HUES6 (cell line): Measurements from ENCODE around the gene STAT4.

Source experiments
- H3K27ac ChIP-seq: 2 replicates; pipeline ENCODE4 v1.7.0; 2013; ENCODE audit warnings: low read depth, mild to moderate bottlenecking, low read length, inconsistent platforms
- H3K27me3 ChIP-seq: 2 replicates; pipeline ENCODE4 v1.6.1; 2013; ENCODE audit warnings: low read length; ENCODE audit not compliant: control insufficient read depth, insufficient read depth
- H3K36me3 ChIP-seq: 2 replicates; pipeline ENCODE4 v1.6.1; 2013; ENCODE audit warnings: low read length; ENCODE audit not compliant: control insufficient read depth, insufficient read depth
- H3K4me1 ChIP-seq: 2 replicates; pipeline ENCODE4 v1.6.1; 2013; ENCODE audit warnings: low read length; ENCODE audit not compliant: control insufficient read depth, insufficient read depth
- H3K4me3 ChIP-seq: 2 replicates; pipeline ENCODE4 v1.5.1; 2013; ENCODE audit warnings: low read depth, low read length
- H3K9ac ChIP-seq: one replicate; pipeline ENCODE4 v1.6.1; 2013; ENCODE audit warnings: mild to moderate bottlenecking, low read length
- H3K9me3 ChIP-seq: 2 replicates; pipeline ENCODE4 v1.6.1; 2013; ENCODE audit warnings: low read depth, low read length; ENCODE audit not compliant: control insufficient read depth, insufficient read depth

The STAT4 gene

GRCh38 chr2:191171708-191172355, 21.0 kb upstream of the STAT4 start:
- Histone ChIP-seq H3K9me3 (no peaks in the 10 kb centered on the region), H3K4me3 (no peak overlapping the region), H3K9ac (no peak overlapping the region), H3K27ac (no peak overlapping the region), H3K27me3 (no peaks in the 10 kb centered on the region), H3K36me3 (no peaks in the 10 kb centered on the region), H3K4me1 (peaks cover 14% of the 10 kb centered on the region)

- H3K9ac ChIP-seq, result no peak overlapping the region
- H3K4me1 ChIP-seq, result peaks cover 14% of the 10 kb centered on the region
Measured at GRCh38 chr2:191171286-191171685, 20.5 kb upstream of the STAT4 start.

GRCh38 chr2:191170773-191171172, 20.0 kb upstream of the STAT4 start:
- H3K9me3 ChIP-seq, result no peaks in the 10 kb centered on the region
- no peaks in the 10 kb centered on the region for H3K27me3 ChIP-seq
- H3K4me3 ChIP-seq, result no peak overlapping the region
- H3K36me3 ChIP-seq, result no peaks in the 10 kb centered on the region
- H3K9ac ChIP-seq, result no peak overlapping the region
- H3K27ac ChIP-seq, result no peak overlapping the region
- H3K4me1 ChIP-seq, result peaks cover 14% of the 10 kb centered on the region

More at GRCh38 chr2:191171286-191171685, 20.5 kb upstream of the STAT4 start:
- Histone ChIP-seq H3K36me3 (no peaks in the 10 kb centered on the region), H3K27me3 (no peaks in the 10 kb centered on the region), H3K27ac (no peak overlapping the region), H3K9me3 (no peaks in the 10 kb centered on the region), H3K4me3 (no peak overlapping the region)

- Histone ChIP-seq H3K27ac (no peak overlapping the region), H3K4me1 (peaks cover 17% of the 10 kb centered on the region), H3K27me3 (no peaks in the 10 kb centered on the region), H3K9me3 (no peaks in the 10 kb centered on the region), H3K4me3 (no peak overlapping the region), H3K36me3 (no peaks in the 10 kb centered on the region), H3K9ac (no peak overlapping the region)
Measured at GRCh38 chr2:191170301-191170636, 19.5 kb upstream of the STAT4 start.

- H3K4me1 ChIP-seq, result peaks cover 16% of the 10 kb centered on the region
- no peaks in the 10 kb centered on the region for H3K36me3 ChIP-seq
Measured at GRCh38 chr2:191169456-191170300, 18.9 kb upstream of the STAT4 start.

GRCh38 chr2:191167766-191168165, 17.0 kb upstream of the STAT4 start:
- Histone ChIP-seq H3K27me3 (no peaks in the 10 kb centered on the region), H3K4me1 (peaks cover 7% of the 10 kb centered on the region; the same call in 1 of the 2 replicates), H3K9me3 (no peaks in the 10 kb centered on the region), H3K9ac (no peak overlapping the region), H3K27ac (no peak overlapping the region), H3K36me3 (no peaks in the 10 kb centered on the region), H3K4me3 (no peak overlapping the region)

More at GRCh38 chr2:191169456-191170300, 18.9 kb upstream of the STAT4 start:
- Histone ChIP-seq H3K4me3 (no peak overlapping the region), H3K27ac (no peak overlapping the region), H3K9me3 (no peaks in the 10 kb centered on the region), H3K27me3 (no peaks in the 10 kb centered on the region), H3K9ac (no peak overlapping the region)

GRCh38 chr2:191166756-191167445, 16.1 kb upstream of the STAT4 start:
- Histone ChIP-seq H3K27me3 (no peaks in the 10 kb centered on the region), H3K9ac (no peak overlapping the region), H3K36me3 (no peaks in the 10 kb centered on the region), H3K4me3 (no peak overlapping the region), H3K9me3 (no peaks in the 10 kb centered on the region), H3K4me1 (peaks cover 7% of the 10 kb centered on the region; the same call in 1 of the 2 replicates), H3K27ac (no peak overlapping the region)

GRCh38 chr2:191166111-191166755, 15.4 kb upstream of the STAT4 start:
- Histone ChIP-seq H3K27me3 (no peaks in the 10 kb centered on the region), H3K9ac (no peak overlapping the region), H3K4me3 (no peak overlapping the region), H3K36me3 (no peaks in the 10 kb centered on the region), H3K4me1 (peaks cover 4% of the 10 kb centered on the region; the same call in 1 of the 2 replicates), H3K27ac (no peak overlapping the region), H3K9me3 (no peaks in the 10 kb centered on the region)

- H3K9me3 ChIP-seq, result no peaks in the 10 kb centered on the region
- H3K4me3 ChIP-seq, result no peak overlapping the region
- no peaks in the 10 kb centered on the region for H3K27me3 ChIP-seq
- peaks cover 4% of the 10 kb centered on the region; the same call in 1 of the 2 replicates for H3K4me1 ChIP-seq
- no peaks in the 10 kb centered on the region for H3K36me3 ChIP-seq
- no peak overlapping the region for H3K9ac ChIP-seq
- no peak overlapping the region for H3K27ac ChIP-seq
Measured at GRCh38 chr2:191165176-191165643, 14.4 kb upstream of the STAT4 start.

GRCh38 chr2:191158747-191159146, 8.0 kb upstream of the STAT4 start:
- H3K9ac ChIP-seq, result no peak overlapping the region
- H3K27me3 ChIP-seq, result no peaks in the 10 kb centered on the region
- H3K36me3 ChIP-seq, result no peaks in the 10 kb centered on the region
- H3K9me3 ChIP-seq, result no peaks in the 10 kb centered on the region
- H3K27ac ChIP-seq, result no peak overlapping the region
- no peaks in the 10 kb centered on the region for H3K4me1 ChIP-seq
- H3K4me3 ChIP-seq, result no peak overlapping the region
